AG09319 (cell line): ENCODE data around the gene CRY2.

Experiments used
- DNase-seq: peaks from one replicate; pipeline ENCODE4 v3.0.0-alpha.2; 2010; ENCODE audit warnings: low read depth; ENCODE audit errors: extremely low read depth
- CTCF ChIP-seq: IDR thresholded peaks from 2 replicates; pipeline ENCODE4 v1.5.1; 2011; ENCODE audit warnings: low read depth, mild to moderate bottlenecking, inconsistent platforms, low read length, moderate library complexity

CRY2 gene

GRCh38 chr11:45809456-45810395 is 37.5 kb upstream of the CRY2 start:
- no peak for DNase-seq
- no peak for TF ChIP-seq CTCF

GRCh38 chr11:45810431-45811108 is 36.7 kb upstream of the CRY2 start:
- DNase-seq: no peak
- no peak for TF ChIP-seq CTCF

DNA sequence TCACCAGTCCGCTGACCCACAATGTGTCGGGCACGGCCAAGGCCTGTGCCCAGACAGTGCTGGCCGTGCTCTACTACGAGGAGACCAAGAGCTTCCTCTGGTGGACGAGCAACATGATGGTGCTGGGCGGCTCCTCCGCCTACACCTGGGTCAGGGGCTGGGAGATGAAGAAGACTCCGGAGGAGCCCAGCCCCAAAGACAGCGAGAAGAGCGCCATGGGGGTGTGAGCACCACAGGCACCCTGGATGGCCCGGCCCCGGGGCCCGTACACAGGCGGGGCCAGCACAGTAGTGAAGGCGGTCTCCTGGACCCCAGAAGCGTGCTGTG is 36.2 kb upstream of the CRY2 start:
- DNase-seq: no peak
- no peak for TF ChIP-seq CTCF

- DNase-seq: no peak
- TF ChIP-seq CTCF: no peak
These were observed 35.5 kb upstream of the CRY2 start for GRCh38 chr11:45811571-45812290.

GRCh38 chr11:45812581-45813548 is 34.4 kb upstream of the CRY2 start:
- no peak for DNase-seq
- no peak for TF ChIP-seq CTCF

GRCh38 chr11:45815747-45816146 is 31.5 kb upstream of the CRY2 start:
- TF ChIP-seq CTCF: no peak
- no peak for DNase-seq
